ENCODE results near the gene CBX4. TPM values are rescaled to one million over a fixed set of nuclear protein-coding genes. Genes with fewer than 3 reads are reported as not detected.

The CBX4 gene
- total and polyA plus RNA-seq, 2 of the 13 experiments (the other 11 are each of a cell fraction or from before 2014, with no cell fraction given): 25.8 to 50.8 TPM

DNA sequence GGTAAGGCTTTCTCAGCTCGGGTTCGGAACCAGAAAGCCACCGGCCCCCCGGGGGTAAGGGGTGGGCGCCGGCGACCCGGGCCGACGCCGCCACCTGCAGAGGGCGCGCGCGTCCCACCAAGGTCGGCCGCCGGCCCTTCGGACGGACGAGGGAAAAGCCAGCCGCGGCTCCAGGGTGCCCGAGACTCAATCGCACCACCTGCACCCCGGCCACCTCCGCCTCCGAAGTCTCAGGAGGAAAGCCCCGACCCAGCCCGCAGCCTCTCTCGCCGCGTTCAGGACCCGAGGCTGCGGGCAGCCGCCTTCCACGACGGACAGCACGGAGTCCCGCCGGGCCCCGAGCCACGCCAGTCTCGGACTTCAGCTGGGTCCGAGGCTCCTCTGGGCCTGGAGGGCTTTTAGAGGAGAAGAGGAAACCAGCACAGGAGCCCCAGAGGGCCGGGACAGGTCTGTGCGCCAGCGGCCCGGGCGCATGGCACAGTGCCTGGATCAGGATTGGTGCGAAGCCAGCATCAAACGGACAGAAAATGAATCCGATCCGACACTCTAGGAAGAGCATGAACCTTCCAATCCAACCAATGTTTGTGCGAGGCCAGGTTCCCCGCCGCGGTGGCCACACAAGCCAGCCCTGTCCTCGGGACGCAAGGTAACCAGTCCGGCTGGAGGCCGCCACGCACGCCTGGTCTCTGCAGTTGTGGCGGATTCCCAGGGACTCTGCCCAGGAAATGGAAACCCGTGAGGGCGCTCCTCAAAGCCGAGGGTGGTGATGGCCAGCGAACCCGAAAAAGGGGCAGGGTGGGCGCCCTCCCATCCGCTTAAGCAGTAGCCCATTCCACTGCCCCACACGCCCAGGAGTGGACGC, 49.1 kb downstream of the CBX4 start (continued):
- TF ChIP-seq, protein P1, sequence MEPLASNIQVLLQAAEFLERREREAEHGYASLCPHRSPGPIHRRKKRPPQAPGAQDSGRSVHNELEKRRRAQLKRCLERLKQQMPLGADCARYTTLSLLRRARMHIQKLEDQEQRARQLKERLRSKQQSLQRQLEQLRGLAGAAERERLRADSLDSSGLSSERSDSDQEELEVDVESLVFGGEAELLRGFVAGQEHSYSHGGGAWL (CRISPR knock-in tag; IDR thresholded peaks at IDR 0.05): peak; percentile 34; the same call in 1 of the 2 replicates
- TF ChIP-seq HNF4G (IDR thresholded peaks at IDR 0.05; ENCODE audit: borderline replicate concordance, low read depth, low read length) (no peak), HNF4G (CRISPR knock-in tag; IDR thresholded peaks at IDR 0.05; ENCODE audit: borderline replicate concordance, low read depth) (no peak), ZNF317 (CRISPR knock-in tag; IDR thresholded peaks at IDR 0.05) (peak; percentile 41; the same call in 1 of the 2 replicates), ZNF616 (CRISPR knock-in tag; IDR thresholded peaks at IDR 0.05; ENCODE audit: low read depth) (no peak), BRCA1 (CRISPR knock-in tag; IDR thresholded peaks at IDR 0.05) (no peak), SCMH1 (CRISPR knock-in tag; IDR thresholded peaks at IDR 0.05; ENCODE audit: borderline replicate concordance) (no peak), KLF12 (CRISPR knock-in tag; IDR thresholded peaks at IDR 0.05; ENCODE audit: borderline replicate concordance) (0 out of 2 replicates have a peak, but pooled peaks have one; percentile 54), HNRNPK (IDR thresholded peaks at IDR 0.05; ENCODE audit: low read depth, low read length, poor library complexity, severe bottlenecking) (peak; percentile 76), ZBTB8A (CRISPR knock-in tag; IDR thresholded peaks at IDR 0.05; ENCODE audit: borderline replicate concordance, low read depth) (no peak), PHF21A (CRISPR knock-in tag; IDR thresholded peaks at IDR 0.05) (no peak)
- TF ChIP-seq, protein P2, sequence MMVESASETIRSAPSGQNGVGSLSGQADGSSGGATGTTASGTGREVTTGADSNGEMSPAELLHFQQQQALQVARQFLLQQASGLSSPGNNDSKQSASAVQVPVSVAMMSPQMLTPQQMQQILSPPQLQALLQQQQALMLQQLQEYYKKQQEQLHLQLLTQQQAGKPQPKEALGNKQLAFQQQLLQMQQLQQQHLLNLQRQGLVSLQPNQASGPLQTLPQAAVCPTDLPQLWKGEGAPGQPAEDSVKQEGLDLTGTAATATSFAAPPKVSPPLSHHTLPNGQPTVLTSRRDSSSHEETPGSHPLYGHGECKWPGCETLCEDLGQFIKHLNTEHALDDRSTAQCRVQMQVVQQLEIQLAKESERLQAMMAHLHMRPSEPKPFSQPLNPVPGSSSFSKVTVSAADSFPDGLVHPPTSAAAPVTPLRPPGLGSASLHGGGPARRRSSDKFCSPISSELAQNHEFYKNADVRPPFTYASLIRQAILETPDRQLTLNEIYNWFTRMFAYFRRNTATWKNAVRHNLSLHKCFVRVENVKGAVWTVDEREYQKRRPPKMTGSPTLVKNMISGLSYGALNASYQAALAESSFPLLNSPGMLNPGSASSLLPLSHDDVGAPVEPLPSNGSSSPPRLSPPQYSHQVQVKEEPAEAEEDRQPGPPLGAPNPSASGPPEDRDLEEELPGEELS (CRISPR knock-in tag; IDR thresholded peaks at IDR 0.05): no peak
